ENCODE data around the gene SNAP25.

- TF ChIP-seq POLR2A (IDR thresholded peaks at IDR 0.05) = no peak
- TF ChIP-seq CTCF (IDR thresholded peaks at IDR 0.05) = no peak
- TF ChIP-seq POLR2AphosphoS5 (IDR thresholded peaks at IDR 0.05; ENCODE audit: insufficient read depth in 1 of 2, low read depth in 1 of 2) = no peak
These were observed 59.0 kb downstream of the SNAP25 start for GRCh38 chr20:10277616-10278015.

Measured in vagina (tissue), 2 donors.